LoVo (cell line): ENCODE measurements around the gene CIC.
"Not testable (repeated sequence)": the region's sequence is repeated elsewhere in the genome, so short reads cannot be mapped to it uniquely, and the experiment has no call there.

Source experiments
- DNase-seq: peaks from one replicate; pipeline ENCODE4 v3.0.0-alpha.2; 2016; ENCODE audit warnings: low spot score

The CIC gene

DNA sequence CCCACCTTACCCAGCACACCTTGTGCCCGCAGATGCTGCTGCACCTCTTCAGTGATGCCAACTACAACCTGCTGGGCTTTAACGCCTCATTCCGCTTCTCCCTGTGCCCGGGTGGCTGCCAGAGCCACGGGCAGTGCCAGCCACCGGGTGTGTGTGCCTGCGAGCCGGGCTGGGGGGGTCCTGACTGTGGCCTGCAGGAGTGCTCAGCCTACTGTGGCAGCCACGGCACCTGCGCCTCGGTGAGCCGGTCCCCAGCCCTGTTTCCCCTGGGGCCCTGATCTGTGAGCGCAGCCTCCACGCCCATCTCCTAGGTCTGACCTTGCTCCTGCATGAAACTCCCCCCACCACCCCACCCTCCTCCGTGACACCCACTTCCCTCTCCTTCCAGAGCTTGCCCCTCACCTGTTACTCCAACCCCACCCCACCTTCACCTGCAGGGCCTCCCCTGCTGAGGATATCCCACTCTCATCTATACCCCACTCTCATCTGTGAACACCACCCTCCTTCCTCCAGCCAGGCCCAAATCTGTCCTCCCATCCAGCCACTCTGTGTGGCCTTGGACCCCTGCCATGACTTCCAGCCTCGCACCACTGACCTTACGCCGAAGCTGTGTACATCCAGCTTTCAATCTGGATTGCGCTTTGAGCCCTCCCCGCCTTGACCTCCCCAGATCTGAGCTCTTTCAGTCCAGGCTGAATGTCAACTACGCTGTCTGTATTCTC lies 65.1 kb downstream of the CIC start:
- DNase-seq = no peak

DNA sequence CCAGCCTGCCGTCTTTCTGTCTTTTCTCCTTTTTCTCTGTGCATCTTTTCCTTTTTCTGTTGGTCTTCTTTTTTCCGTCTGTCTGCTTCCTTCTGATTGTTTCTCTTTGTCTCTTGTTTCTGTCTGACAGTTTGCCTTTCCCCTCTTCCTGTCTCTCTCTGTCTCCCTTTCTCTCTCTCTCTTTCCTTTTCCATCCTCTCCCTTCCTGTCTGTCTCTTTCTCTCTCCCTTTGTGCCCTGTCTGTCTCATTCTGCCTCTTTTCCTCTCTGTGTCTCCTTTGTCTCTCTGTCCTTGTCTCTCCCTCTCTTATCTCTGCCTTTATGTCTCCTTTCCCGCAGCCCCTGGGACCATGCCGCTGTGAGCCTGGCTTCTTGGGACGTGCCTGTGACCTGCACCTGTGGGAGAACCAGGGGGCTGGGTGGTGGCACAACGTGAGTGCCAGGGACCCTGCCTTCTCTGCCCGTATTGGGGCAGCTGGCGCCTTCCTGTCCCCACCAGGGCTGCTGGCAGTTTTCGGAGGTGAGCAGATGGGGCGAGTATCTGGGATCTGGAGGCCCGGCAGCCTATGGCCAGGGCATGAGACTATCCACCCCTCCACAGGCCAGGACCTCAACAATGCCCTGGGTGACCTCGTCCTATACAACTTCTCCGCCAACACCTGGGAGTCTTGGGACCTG lies 65.8 kb downstream of the CIC start:
- no peak for DNase-seq

DNA sequence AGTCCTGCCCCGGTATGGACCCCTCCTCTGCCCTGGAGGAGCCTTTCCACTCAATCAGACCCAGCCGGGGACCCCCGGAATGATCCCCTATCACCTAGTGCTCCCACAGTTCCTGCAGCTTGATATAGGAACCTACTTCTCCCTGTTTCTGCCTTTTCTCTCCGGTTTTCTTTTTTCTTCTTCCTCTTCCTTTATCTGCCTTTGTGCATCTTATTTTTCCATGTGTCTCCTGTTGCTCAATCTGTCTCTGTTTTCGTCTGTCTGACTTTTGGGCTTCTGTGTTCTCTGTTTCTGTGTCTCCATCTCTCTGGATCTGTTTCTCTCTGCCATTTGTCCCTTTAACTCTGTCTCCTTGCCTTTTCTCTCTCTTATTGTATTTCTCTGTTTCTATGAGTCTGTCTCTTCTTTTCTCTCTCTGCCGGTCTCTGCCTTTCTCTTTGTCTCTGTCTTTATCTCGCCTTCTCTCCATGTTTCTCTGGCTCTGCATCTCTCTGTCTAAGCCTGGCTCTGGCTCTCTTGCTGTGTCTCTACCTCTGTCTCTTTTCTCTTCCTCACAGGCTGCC lies 66.4 kb downstream of the CIC start:
- DNase-seq = no peak

DNA sequence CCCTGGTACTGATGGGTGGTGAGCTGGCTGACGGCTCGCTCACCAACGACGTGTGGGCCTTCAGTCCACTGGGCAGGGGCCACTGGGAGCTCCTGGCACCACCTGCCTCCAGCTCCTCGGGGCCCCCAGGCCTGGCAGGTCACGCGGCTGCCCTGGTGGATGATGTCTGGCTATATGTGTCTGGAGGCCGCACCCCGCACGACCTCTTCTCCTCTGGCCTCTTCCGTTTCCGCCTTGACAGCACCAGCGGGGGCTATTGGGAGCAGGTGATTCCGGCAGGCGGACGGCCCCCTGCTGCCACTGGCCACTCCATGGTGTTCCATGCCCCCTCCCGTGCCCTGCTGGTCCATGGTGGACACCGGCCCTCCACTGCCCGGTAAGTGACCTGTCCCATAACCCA lies 66.9 kb downstream of the CIC start:
- no peak for DNase-seq

DNA sequence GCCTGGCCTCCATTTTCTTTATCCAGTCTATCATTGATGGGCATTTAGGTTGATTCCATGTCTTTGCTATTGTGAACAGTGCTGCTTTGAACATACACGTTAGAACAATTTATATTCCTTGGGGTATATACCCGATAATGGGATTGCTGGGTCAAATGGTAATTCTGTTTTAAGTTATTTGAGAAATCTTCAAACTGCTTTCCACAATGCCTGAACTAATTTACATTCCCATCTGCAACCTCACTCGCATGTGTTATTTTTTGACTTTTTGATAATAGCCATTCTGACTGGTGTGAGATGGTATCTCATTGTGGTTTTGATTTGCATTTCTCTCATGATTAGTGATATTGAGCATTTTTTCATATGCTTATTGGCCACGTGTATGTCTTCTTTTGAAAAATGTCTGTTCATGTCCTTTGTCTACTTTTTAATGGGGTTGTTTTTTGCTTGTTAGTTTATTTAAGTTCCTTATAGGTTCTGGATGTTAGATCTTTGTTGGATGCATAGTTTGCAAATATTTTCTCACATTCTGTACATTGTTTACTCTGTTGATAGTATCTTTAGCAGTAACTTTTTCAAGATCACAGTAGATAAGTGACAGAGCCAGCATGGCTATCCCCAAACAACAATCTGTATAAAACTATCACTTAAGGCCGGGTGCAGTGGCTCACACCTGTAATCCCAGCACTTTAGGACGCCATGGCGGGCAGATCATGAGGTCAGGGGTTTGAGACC lies 70.2 kb downstream of the CIC start:
- not testable (repeated sequence) for DNase-seq

DNA sequence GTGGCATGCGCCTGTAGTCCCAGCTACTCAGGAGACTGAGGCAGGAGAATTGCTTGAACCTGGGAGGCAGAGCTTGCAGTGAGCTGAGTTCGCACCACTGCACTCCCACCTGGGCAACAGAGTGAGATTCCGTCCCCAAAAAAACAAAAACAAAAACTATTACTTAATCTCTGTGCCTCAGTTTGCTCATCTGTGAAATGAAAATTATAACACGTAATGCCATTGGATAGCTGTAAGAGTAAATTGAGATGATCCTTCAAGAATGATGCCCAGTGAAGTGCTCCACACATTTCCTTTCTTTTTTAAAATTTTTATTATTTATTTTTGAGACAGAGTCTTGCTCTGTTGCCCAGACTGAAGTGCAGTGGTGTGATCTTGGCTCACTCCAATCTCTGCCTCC lies 70.9 kb downstream of the CIC start:
- not testable (repeated sequence) for DNase-seq

DNA sequence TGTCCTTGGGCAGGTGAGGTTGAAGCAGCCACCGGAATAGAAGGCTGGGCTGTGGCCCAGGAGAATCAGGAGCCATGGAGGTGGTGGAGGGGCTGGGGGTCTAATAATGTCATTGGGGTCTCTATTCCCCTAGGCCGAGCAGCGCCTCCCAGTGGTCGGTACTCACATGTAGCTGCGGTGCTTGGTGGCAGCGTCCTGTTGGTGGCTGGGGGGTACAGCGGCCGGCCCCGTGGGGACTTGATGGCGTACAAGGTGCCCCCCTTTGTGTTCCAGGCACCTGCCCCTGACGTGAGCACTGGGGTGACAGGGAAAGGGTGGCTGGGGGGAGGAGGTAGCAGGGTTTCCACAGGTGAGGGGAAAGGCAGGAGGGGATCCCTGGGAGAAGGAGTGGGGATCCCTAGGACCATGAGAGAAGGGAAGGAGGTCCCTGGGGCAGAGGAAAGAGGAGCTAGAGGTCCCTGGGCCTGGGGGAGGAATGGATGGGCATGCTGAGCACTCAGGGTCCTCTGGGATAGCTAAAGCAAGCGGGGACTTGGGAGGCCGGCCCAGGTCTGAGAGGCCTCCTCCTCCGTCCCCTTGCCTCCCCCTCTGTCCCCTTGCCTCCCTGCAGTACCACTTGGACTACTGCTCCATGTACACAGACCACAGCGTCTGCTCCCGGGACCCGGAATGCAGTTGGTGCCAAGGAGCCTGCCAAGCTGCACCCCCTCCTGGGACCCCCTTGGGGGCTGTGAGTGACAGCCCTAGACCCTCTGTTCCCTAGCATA lies 74.5 kb downstream of the CIC start:
- DNase-seq = no peak

DNA sequence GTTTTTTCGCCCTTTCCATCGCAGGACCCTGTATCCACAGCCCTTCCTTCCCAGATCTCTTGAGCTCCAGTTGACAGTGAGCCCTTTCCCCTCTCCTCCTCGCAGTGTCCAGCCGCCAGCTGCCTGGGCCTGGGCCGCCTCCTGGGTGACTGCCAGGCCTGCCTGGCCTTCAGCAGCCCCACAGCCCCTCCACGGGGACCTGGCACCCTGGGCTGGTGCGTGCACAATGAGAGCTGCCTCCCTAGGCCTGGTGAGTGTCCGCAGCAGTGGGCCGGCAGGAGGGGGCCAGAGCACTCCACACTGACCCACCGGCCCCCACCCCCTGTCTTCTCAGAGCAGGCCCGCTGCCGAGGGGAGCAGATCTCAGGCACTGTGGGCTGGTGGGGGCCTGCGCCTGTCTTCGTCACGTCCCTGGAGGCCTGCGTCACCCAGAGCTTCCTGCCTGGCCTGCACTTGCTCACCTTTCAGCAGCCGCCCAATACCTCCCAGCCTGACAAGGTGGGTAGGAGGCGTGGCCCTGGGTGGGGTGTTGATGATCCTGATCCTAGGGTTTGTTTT lies 75.4 kb downstream of the CIC start:
- no peak for DNase-seq
